SK-N-SH (cell line): ENCODE data around the gene RAB6B. TPM values are rescaled to one million over a fixed set of nuclear protein-coding genes. Genes with fewer than 3 reads are reported as not detected.

Source experiments
- CTCF ChIA-PET: fragments of 300-600, 350-600 bp; formaldehyde crosslinking; extraction: SDS; loops from one replicate; lab custom pipeline; 2021; lab: Yijun Ruan, JAX
- POLR2A ChIA-PET: fragments of 350-600 bp; sonication (Branson Sonifier 250); formaldehyde crosslinking; extraction: SDS; loops from one replicate; lab custom pipeline; 2020; ENCODE audit warnings: antibody characterized with exemption, inconsistent platforms; lab: Yijun Ruan, JAX
- DNase-seq: peaks from one replicate; pipeline ENCODE4 v3.0.0; 2012
- H2AFZ ChIP-seq: fragments of 200-600 bp; sonication (generic); 2 replicates; pipeline ENCODE4 v1.8.1; 2016; ENCODE audit warnings: antibody characterized with exemption, mild to moderate bottlenecking, low read depth
- H3F3A ChIP-seq: fragments of 200-600 bp; sonication (generic); replicated peaks from 2 replicates; pipeline ENCODE3; 2016; ENCODE audit warnings: antibody characterized with exemption, mild to moderate bottlenecking; ENCODE audit not compliant: insufficient read depth
- H3K27ac ChIP-seq, 2 experiments: fragments of 200-500 bp in 1 of 2; fragments of 200-600 bp in 1 of 2; sonication (Bioruptor generic) in 1 of 2; sonication (generic), shearing (Covaris generic) in 1 of 2; 2 replicates each; pipeline versions ENCODE4 v1.5.1 to v1.6.1; 2014 to 2016; ENCODE audit warnings: low read depth in 2 of 2, inconsistent platforms in 1 of 2, low read length in 1 of 2, mild to moderate bottlenecking in 1 of 2, mixed read lengths in 1 of 2
- H3K27me3 ChIP-seq: fragments of 200-600 bp; sonication (generic), shearing (Covaris generic); 2 replicates; pipeline ENCODE4 v1.6.1; 2016; ENCODE audit warnings: mixed run types; ENCODE audit not compliant: insufficient read depth
- H3K36me3 ChIP-seq, 2 experiments: fragments of 200-500 bp in 1 of 2; fragments of 200-600 bp in 1 of 2; sonication (Bioruptor generic) in 1 of 2; sonication (generic) in 1 of 2; replicated peaks in 1 of 2; 2 replicates each; pipeline versions ENCODE3 to v1.5.1; 2014 to 2016; ENCODE audit warnings: low read length in 1 of 2, mild to moderate bottlenecking in 1 of 2; ENCODE audit not compliant: insufficient read depth in 2 of 2, control insufficient read depth in 1 of 2
- H3K4me1 ChIP-seq, 2 experiments: fragments of 200-500 bp in 1 of 2; fragments of 200-600 bp in 1 of 2; sonication (Bioruptor generic) in 1 of 2; sonication (generic), shearing (Covaris generic) in 1 of 2; 2 replicates each; pipeline versions ENCODE4 v1.5.1 to v1.6.1; 2014 to 2016; ENCODE audit warnings: low read depth in 1 of 2, low read length in 1 of 2, mixed run types in 1 of 2; ENCODE audit not compliant: insufficient read depth in 2 of 2, control insufficient read depth in 1 of 2
- H3K4me2 ChIP-seq: fragments of 200-600 bp; sonication (generic), shearing (Covaris generic); 2 replicates; pipeline ENCODE4 v1.6.1; 2017; ENCODE audit warnings: mixed run types
- H3K4me3 ChIP-seq, 2 experiments: fragments of 200-500 bp in 1 of 2; fragments of 200-600 bp in 1 of 2; sonication (Bioruptor generic) in 1 of 2; sonication (generic), shearing (Covaris generic) in 1 of 2; 2 replicates each; pipeline versions ENCODE4 v1.5.1 to v1.8.1; 2014 to 2016; ENCODE audit warnings: low read depth in 2 of 2, inconsistent platforms in 1 of 2, low read length in 1 of 2, mild to moderate bottlenecking in 1 of 2, mixed read lengths in 1 of 2, moderate library complexity in 1 of 2
- H3K79me2 ChIP-seq: fragments of 200-600 bp; sonication (generic); 2 replicates; pipeline ENCODE4 v1.8.1; 2017; ENCODE audit warnings: mild to moderate bottlenecking; ENCODE audit not compliant: insufficient read depth
- H3K9ac ChIP-seq: fragments of 200-600 bp; sonication (generic); 2 replicates; pipeline ENCODE4 v1.6.1; 2017; ENCODE audit warnings: mixed run types
- H3K9me2 ChIP-seq: fragments of 200-600 bp; sonication (generic); 2 replicates; pipeline ENCODE4 v1.6.1; 2017; ENCODE audit warnings: mixed run types
- H3K9me3 ChIP-seq: fragments of 200-600 bp; sonication (generic); 2 replicates; pipeline ENCODE4 v1.6.1; 2017; ENCODE audit warnings: mixed run types, mild to moderate bottlenecking, moderate library complexity
- H4K20me1 ChIP-seq: fragments of 200-600 bp; sonication (generic); 2 replicates; pipeline ENCODE4 v1.6.1; 2017; ENCODE audit warnings: mild to moderate bottlenecking, mixed run types; ENCODE audit not compliant: insufficient read depth
- EP300 ChIP-seq, 2 experiments: IDR thresholded peaks; 2 replicates each; pipeline versions ENCODE4 v1.4.0 to v1.6.1; 2012; ENCODE audit warnings: borderline replicate concordance in 1 of 2, low read depth in 1 of 2, low read length in 1 of 2
- FOXM1 ChIP-seq: IDR thresholded peaks from 2 replicates; pipeline ENCODE4 v1.4.0; 2012; ENCODE audit warnings: low read depth, mild to moderate bottlenecking
- GABPA ChIP-seq: IDR thresholded peaks from 2 replicates; pipeline ENCODE4 v1.4.0; 2012; ENCODE audit warnings: low read depth, mild to moderate bottlenecking
- GATA2 ChIP-seq: sonication (generic); formaldehyde crosslinking; IDR thresholded peaks from 2 replicates; pipeline ENCODE4 v1.5.0; 2020; ENCODE audit warnings: mild to moderate bottlenecking, missing genetic modification reagents
- NRF1 ChIP-seq: IDR thresholded peaks from 2 replicates; pipeline ENCODE4 v1.6.1; 2012; ENCODE audit warnings: low read depth, mild to moderate bottlenecking, low read length
- RCOR1 ChIP-seq: fragments of 150-350 bp; IDR thresholded peaks from 2 replicates; pipeline ENCODE4 v1.6.1; 2017; ENCODE audit warnings: antibody characterized with exemption, low read length
- RXRA ChIP-seq: IDR thresholded peaks from 2 replicates; pipeline ENCODE4 v1.4.0; 2012; ENCODE audit warnings: low read depth, mild to moderate bottlenecking, borderline replicate concordance
- SMC3 ChIP-seq: IDR thresholded peaks from 2 replicates; pipeline ENCODE4 v1.6.1; 2012; ENCODE audit warnings: low read depth, low read length, improper control_type of control experiment
- TCF12 ChIP-seq: IDR thresholded peaks from 2 replicates; pipeline ENCODE4 v1.4.0; 2012
- TEAD4 ChIP-seq: IDR thresholded peaks from 2 replicates; pipeline ENCODE4 v1.4.0; 2012; ENCODE audit warnings: mild to moderate bottlenecking, borderline replicate concordance; ENCODE audit not compliant: insufficient read depth
- USF2 ChIP-seq: fragments of 150-350 bp; IDR thresholded peaks from 2 replicates; pipeline ENCODE4 v1.6.1; 2017; ENCODE audit warnings: antibody characterized with exemption, low read length, low read depth, borderline replicate concordance
- YY1 ChIP-seq: IDR thresholded peaks from 2 replicates; pipeline ENCODE4 v1.4.0; 2012; ENCODE audit warnings: low read depth, mild to moderate bottlenecking
- WGBS: methylation state at CpG from one replicate; pipeline ENCODE4 v1.1.6; 2017; ENCODE audit warnings: low lambda C conversion rate; 5-methylcytosine and 5-hydroxymethylcytosine counted together
- polyA plus RNA-seq, 3 experiments: library from polyadenylated mRNA; depleted of rRNA; stranded (reverse); fragments of >200 nt; gene quantifications; 2 replicates each; pipeline ENCODE4 v1.2.3, GENCODE V29; 2012
- TF ChIP-seq, protein P1 (sequence below): IDR thresholded peaks from 2 replicates; pipeline ENCODE4 v1.6.1; 2012; ENCODE audit warnings: mild to moderate bottlenecking, low read depth, low read length, moderate library complexity
- TF ChIP-seq, protein P2 (sequence below): IDR thresholded peaks from 2 replicates; pipeline ENCODE4 v1.4.0; 2012; ENCODE audit warnings: low read depth

The RAB6B gene
- polyA plus RNA-seq, 1 of the 3 experiments (the other 2 are of a cell fraction) = 9.3 TPM

DNA sequence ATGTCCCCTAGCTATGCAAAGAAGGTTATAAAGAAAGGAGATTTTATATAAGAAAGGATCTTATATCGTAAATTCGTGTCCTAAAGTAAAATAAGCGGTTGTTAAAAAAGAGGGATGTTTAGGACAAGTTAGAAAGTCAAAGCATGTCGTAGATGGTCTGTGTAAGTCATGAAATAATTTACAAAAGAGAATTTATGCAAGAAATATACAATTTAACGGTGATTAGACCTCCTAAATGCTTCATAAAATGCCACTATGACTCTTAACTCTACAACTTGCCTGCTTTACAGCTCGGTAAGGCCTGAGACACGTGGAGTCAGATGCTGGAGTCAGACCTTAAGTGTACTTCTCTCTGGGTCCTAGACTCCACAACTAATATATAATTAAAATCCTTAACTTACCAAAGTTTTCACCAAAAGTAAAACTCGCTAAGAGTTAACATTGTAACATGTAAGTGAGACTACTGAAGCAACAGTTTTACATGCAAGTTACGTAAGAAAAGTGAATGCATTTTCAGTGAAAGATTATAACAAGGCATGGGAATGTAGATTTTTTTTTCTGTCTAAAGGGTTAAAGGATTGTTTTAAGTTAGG is 103.4 kb downstream of the RAB6B start:
- TF ChIP-seq YY1 (peak; percentile 53; the same call in 1 of the 2 replicates), GATA2 (CRISPR knock-in tag) (no peak)
- TF ChIP-seq, all 33 proteins: peak for 1
- whole genome bisulfite sequencing = 11% methylated on average over 9 of the region's 9 CpGs

DNA sequence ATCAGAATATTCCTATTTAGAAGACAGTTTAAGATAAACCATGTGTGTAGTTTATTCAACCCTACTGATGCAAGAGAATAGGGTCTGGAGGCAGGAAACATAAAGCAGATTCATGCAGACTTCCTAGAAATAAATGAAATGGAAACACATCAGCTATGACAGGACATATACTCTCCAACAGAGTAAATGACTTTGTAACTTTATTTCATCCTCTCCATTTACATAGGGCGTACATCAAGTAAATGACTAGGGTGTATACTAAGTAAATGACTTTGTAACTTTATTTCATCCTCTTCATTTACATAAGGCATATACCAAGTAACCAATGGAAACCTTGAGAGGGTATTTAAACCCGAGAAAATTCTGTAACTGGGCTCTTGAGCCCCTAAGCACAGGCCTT is 107.7 kb downstream of the RAB6B start:
- TF ChIP-seq, protein P1, sequence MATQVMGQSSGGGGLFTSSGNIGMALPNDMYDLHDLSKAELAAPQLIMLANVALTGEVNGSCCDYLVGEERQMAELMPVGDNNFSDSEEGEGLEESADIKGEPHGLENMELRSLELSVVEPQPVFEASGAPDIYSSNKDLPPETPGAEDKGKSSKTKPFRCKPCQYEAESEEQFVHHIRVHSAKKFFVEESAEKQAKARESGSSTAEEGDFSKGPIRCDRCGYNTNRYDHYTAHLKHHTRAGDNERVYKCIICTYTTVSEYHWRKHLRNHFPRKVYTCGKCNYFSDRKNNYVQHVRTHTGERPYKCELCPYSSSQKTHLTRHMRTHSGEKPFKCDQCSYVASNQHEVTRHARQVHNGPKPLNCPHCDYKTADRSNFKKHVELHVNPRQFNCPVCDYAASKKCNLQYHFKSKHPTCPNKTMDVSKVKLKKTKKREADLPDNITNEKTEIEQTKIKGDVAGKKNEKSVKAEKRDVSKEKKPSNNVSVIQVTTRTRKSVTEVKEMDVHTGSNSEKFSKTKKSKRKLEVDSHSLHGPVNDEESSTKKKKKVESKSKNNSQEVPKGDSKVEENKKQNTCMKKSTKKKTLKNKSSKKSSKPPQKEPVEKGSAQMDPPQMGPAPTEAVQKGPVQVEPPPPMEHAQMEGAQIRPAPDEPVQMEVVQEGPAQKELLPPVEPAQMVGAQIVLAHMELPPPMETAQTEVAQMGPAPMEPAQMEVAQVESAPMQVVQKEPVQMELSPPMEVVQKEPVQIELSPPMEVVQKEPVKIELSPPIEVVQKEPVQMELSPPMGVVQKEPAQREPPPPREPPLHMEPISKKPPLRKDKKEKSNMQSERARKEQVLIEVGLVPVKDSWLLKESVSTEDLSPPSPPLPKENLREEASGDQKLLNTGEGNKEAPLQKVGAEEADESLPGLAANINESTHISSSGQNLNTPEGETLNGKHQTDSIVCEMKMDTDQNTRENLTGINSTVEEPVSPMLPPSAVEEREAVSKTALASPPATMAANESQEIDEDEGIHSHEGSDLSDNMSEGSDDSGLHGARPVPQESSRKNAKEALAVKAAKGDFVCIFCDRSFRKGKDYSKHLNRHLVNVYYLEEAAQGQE = no peak
- TF ChIP-seq SMC3 = no peak
- TF ChIP-seq TEAD4 = no peak
- TF ChIP-seq TCF12 = no peak
- TF ChIP-seq RXRA = no peak
- TF ChIP-seq GABPA = no peak
- TF ChIP-seq YY1 = no peak
- TF ChIP-seq USF2 = no peak
- TF ChIP-seq, protein P2, sequence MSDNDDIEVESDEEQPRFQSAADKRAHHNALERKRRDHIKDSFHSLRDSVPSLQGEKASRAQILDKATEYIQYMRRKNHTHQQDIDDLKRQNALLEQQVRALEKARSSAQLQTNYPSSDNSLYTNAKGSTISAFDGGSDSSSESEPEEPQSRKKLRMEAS = no peak
- TF ChIP-seq FOXM1 = no peak
- TF ChIP-seq NRF1 = no peak
- no peak for TF ChIP-seq EP300 (IDR thresholded peaks at IDR 0.05; ENCODE audit: borderline replicate concordance in 1 of 2, low read depth in 1 of 2, low read length in 1 of 2)
- no peak for TF ChIP-seq RCOR1
- TF ChIP-seq, all 33 proteins: peak for 0
- POLR2A ChIA-PET = no interaction called here
- peaks cover 10% of the 10 kb centered on the region for H3K9me3 ChIP-seq
- H3K36me3 ChIP-seq = no peaks in the 10 kb centered on the region
- DNase-seq = no peak
- no peaks in the 10 kb centered on the region for H4K20me1 ChIP-seq
- no peak overlapping the region for H3K27ac ChIP-seq
- no peak overlapping the region for H2AFZ ChIP-seq
- H3K79me2 ChIP-seq = no peaks in the 10 kb centered on the region
- H3K4me1 ChIP-seq = no peaks in the 10 kb centered on the region
- no peak overlapping the region for H3K9ac ChIP-seq
- no peak overlapping the region for H3K4me3 ChIP-seq
- no peaks in the 10 kb centered on the region for H3K9me2 ChIP-seq
- CTCF ChIA-PET = no interaction called here
- 13% methylated on average over 2 of the region's 2 CpGs for WGBS
- no peak overlapping the region for H3K4me2 ChIP-seq
- no peaks in the 10 kb centered on the region for H3K27me3 ChIP-seq
- no peaks in the 10 kb centered on the region for H3F3A ChIP-seq

More for the DNA sequence above, 103.4 kb downstream of the RAB6B start:
- Histone ChIP-seq H3K9me2 (no peaks in the 10 kb centered on the region), H3K9me3 (peaks cover 15% of the 10 kb centered on the region), H4K20me1 (no peaks in the 10 kb centered on the region), H3F3A (no peaks in the 10 kb centered on the region), H3K36me3 (no peaks in the 10 kb centered on the region), H3K27me3 (no peaks in the 10 kb centered on the region), H3K4me3 (no peak overlapping the region), H3K4me2 (no peak overlapping the region), H3K79me2 (no peaks in the 10 kb centered on the region), H2AFZ (no peak overlapping the region), H3K27ac (no peak overlapping the region), H3K9ac (no peak overlapping the region), H3K4me1 (no peaks in the 10 kb centered on the region)
- ChIA-PET POLR2A (no interaction called here), CTCF (no interaction called here)
- no peak for DNase-seq
